Posterior vena cava (tissue), 2 donors: ENCODE data around the gene NDE1. TPM values are rescaled to one million over a fixed set of nuclear protein-coding genes. Genes with fewer than 3 reads are reported as not detected.

Experiments
- DNase-seq: peaks from one replicate; pipeline ENCODE4 v3.0.0-alpha.2; 2020; ENCODE audit warnings: low spot score
- intact Hi-C, 2 donors: fragments of 100-400 bp; cut with DNase I; formaldehyde crosslinking; loops; one replicate each; pipeline versions ENCODE4 v1.14.1 to v1.14.2; 2022 to 2023
- total RNA-seq, 2 donors: library from RNA; stranded (reverse); fragmentation: NEBNext Ultra II Directional; extraction: Animal tissue kit (Norgen Biotek cat#: 25700); gene quantifications; one replicate each; pipeline ENCODE4 v1.2.1, GENCODE V29; 2021
- donor health status: DM: yes; HTN: yes; CAD: no.
- donor health status: DM: yes; HTN: yes; CAD: no.

Gene NDE1
- total RNA-seq, 2 donors from 2014 or later, result 32.3 to 38.1 TPM

DNA sequence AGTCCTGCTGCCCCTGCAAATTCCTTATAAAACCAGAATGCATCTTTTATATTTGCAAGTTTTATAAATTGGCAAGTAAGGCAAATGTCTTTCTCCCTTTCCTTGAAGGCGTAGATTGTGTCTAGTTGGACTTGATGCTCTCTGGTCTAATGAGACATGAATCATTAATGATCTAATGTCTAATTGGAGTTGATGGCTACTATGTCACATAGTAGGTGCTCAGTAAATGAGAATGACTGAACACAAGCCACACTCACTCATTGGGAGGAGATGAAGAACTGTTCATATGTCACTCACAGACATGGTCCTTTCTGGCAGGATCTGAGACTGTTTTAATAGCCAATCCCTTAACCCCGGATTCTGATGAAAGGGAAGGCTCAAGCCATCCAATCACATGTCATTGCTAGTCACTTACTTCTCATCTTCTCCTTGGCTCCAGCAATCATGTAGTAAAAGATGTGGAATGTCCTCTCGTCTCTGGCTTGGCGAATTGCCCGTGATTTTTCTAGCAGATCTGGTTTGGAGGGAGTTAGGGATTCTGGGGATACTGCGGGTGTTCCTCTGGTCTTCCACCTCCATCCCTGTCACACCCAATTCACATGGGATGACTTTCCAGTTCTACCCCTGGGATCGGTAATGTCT lies 125.7 kb downstream of the NDE1 start:
- DNase-seq, result no peak

More for the DNA sequence above, 125.7 kb downstream of the NDE1 start:
- intact Hi-C loops, result no loop called here

Other genes starting within 250 kb of the NDE1 start
- 10 to 100 TPM; 63.6 to 64.0 TPM for gene BMERB1, start 215.7 kb upstream of the NDE1 start, total RNA-seq
- gene MARF1, start 7.1 kb upstream of the NDE1 start, total RNA-seq, result 10 to 100 TPM; 58.3 to 60.6 TPM
- 1,000 to 10,000 TPM; 1,932 to 2,544 TPM for gene MYH11, start 206.8 kb downstream of the NDE1 start, total RNA-seq
- 10 to 100 TPM; 25.7 to 25.8 TPM for gene CEP20, start 238.4 kb downstream of the NDE1 start, total RNA-seq